ENCODE results near the gene IL36RN. TPM values are rescaled to one million over a fixed set of nuclear protein-coding genes. Genes with fewer than 3 reads are reported as not detected.
"Not testable (repeated sequence)": the region's sequence is repeated elsewhere in the genome, so short reads cannot be mapped to it uniquely, and the experiment has no call there.

The IL36RN gene
- total RNA-seq, 1 donor from 2014 or later, result 0.14 TPM

DNA sequence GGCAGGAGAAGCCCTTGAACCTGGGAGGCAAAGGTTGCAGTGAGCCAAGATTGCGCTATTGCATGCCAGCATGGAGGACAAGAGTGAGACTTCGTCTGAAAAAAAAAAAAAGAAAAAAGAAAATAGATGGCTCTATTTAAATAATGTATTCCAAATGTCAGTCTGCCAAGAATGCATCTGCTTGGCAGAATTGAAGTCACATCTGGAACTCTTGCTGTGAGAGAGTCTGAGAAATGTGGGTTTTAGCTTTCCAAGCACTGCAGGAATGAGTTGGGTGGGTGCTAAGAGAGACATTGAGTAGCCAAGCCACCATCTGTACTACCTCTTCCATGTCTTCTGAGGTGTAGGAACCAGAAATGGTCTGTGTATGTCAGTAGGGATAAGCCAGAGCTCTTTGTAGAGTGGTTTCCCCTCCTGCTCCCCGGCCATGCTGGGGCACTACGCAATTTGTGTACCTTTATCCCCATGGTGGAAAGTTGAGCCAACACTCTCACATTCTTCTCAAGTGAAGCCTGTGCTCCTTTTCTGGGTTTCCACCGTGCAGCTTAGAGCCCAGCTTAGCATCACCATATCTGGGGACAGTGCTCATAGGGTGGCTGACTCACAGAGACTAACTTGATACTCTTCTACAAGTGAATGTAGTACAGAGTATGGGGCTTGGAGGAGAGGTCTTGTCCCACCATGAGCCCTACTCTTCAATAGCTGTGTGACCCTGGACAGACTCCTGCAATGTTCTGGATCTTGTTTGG is 34.0 kb downstream of the IL36RN start:
- no peaks in the 10 kb centered on the region for H3K4me1 ChIP-seq (ENCODE audit: insufficient read depth, low read length)
- no peaks in the 10 kb centered on the region for H4K20me1 ChIP-seq (ENCODE audit: insufficient read depth, low read length)
- H3K9ac ChIP-seq (ENCODE audit: low read length), result no peak overlapping the region
- H3K4me3 ChIP-seq (ENCODE audit: insufficient read depth, low read depth, low read length), result no peak overlapping the region
- Mint-ChIP-seq H3K27me3 (ENCODE audit: low read depth, unreplicated experiment) (peaks cover 7% of the 10 kb centered on the region), H3K27ac (ENCODE audit: unreplicated experiment) (no peak overlapping the region), H3K4me3 (ENCODE audit: unreplicated experiment) (no peak overlapping the region), H3K36me3 (ENCODE audit: low read depth, unreplicated experiment) (no peaks in the 10 kb centered on the region), H3K9me3 (ENCODE audit: unreplicated experiment) (peaks cover 3% of the 10 kb centered on the region), H3K4me1 (ENCODE audit: low read depth, unreplicated experiment) (no peaks in the 10 kb centered on the region)
- FAIRE-seq (no peak), DNase-seq (ENCODE audit: low read depth) (no peak)
- no peak overlapping the region for H3K4me2 ChIP-seq (ENCODE audit: low read length)
- no peak for TF ChIP-seq CTCF (IDR thresholded peaks at IDR 0.05; ENCODE audit: insufficient read depth, low read depth, low read length)
- no peak for TF ChIP-seq EZH2 (IDR thresholded peaks at IDR 0.05; ENCODE audit: insufficient read depth, low read length)
- no peak overlapping the region for H2AFZ ChIP-seq (ENCODE audit: low read depth, low read length)
- H3K36me3 ChIP-seq (ENCODE audit: insufficient read depth, low read length), result no peaks in the 10 kb centered on the region
- H3K27ac ChIP-seq (ENCODE audit: low read depth, low read length), result no peak overlapping the region
- H3K9me3 ChIP-seq (ENCODE audit: insufficient read depth, low read depth, low read length), result peaks cover 2% of the 10 kb centered on the region
- H3K79me2 ChIP-seq (ENCODE audit: insufficient read depth, low read length), result no peaks in the 10 kb centered on the region
- peaks cover 29% of the 10 kb centered on the region for H3K27me3 ChIP-seq (ENCODE audit: insufficient read depth, low read length)

DNA sequence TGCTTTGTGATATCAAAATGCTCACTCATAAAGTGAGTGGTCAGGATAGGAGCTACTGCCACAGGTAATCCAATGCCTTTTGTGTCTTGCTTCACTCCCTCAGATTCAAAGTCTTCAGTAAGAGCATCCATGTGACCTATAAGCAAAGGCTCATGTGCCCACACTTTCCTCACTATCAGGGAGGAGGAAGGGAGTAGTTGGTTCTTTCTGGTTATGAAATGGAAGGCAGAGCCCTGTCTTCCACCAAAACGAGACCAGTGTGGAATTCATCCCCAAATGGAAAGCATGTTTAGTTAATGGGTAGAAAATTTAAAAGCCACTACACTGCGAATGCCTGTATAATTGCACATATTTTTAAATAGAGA is 34.6 kb downstream of the IL36RN start:
- Histone ChIP-seq H3K9me3 (ENCODE audit: insufficient read depth, low read depth, low read length) (peaks cover 2% of the 10 kb centered on the region), H3K79me2 (ENCODE audit: insufficient read depth, low read length) (no peaks in the 10 kb centered on the region), H3K4me3 (ENCODE audit: insufficient read depth, low read depth, low read length) (no peak overlapping the region), H3K27ac (ENCODE audit: low read depth, low read length) (no peak overlapping the region), H3K4me1 (ENCODE audit: insufficient read depth, low read length) (no peaks in the 10 kb centered on the region), H3K9ac (ENCODE audit: low read length) (no peak overlapping the region), H2AFZ (ENCODE audit: low read depth, low read length) (no peak overlapping the region), H3K4me2 (ENCODE audit: low read length) (no peak overlapping the region), H4K20me1 (ENCODE audit: insufficient read depth, low read length) (no peaks in the 10 kb centered on the region), H3K36me3 (ENCODE audit: insufficient read depth, low read length) (no peaks in the 10 kb centered on the region), H3K27me3 (ENCODE audit: insufficient read depth, low read length) (peaks cover 29% of the 10 kb centered on the region)
- Mint-ChIP-seq H3K36me3 (ENCODE audit: low read depth, unreplicated experiment) (no peaks in the 10 kb centered on the region), H3K4me1 (ENCODE audit: low read depth, unreplicated experiment) (no peaks in the 10 kb centered on the region), H3K4me3 (ENCODE audit: unreplicated experiment) (no peak overlapping the region), H3K9me3 (ENCODE audit: unreplicated experiment) (peaks cover 3% of the 10 kb centered on the region), H3K27ac (ENCODE audit: unreplicated experiment) (no peak overlapping the region), H3K27me3 (ENCODE audit: low read depth, unreplicated experiment) (peaks cover 7% of the 10 kb centered on the region)
- TF ChIP-seq CTCF (IDR thresholded peaks at IDR 0.05; ENCODE audit: insufficient read depth, low read depth, low read length) (no peak), EZH2 (IDR thresholded peaks at IDR 0.05; ENCODE audit: insufficient read depth, low read length) (no peak)
- no peak for DNase-seq (ENCODE audit: low read depth)
- no peak for FAIRE-seq

DNA sequence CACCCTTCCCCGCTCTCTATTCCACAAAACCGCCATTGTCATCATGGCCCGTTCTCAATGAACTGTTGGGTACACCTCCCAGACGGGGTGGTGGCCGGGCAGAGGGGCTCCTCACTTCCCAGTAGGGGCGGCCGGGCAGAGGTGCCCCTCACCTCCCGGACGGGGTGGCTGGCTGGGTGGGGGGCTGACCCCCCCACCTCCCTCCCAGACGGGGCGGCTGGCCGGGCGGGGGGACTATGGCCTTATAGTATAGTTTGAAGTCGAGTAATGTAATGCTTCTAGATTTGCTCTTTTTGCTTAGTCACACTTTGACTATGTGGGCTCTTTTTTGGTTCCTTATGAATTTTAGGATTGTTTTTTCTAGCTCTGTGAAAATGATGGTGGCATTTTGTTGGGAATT is 37.3 kb downstream of the IL36RN start:
- H3K27ac Mint-ChIP-seq (ENCODE audit: unreplicated experiment); H3K4me1 ChIP-seq (ENCODE audit: insufficient read depth, low read length); H3K4me2 ChIP-seq (ENCODE audit: low read length); H3K27ac ChIP-seq (ENCODE audit: low read depth, low read length); H2AFZ ChIP-seq (ENCODE audit: low read depth, low read length); H3K36me3 ChIP-seq (ENCODE audit: insufficient read depth, low read length); H3K27me3 Mint-ChIP-seq (ENCODE audit: low read depth, unreplicated experiment); H3K9me3 Mint-ChIP-seq (ENCODE audit: unreplicated experiment); DNase-seq (ENCODE audit: low read depth); H3K36me3 Mint-ChIP-seq (ENCODE audit: low read depth, unreplicated experiment); H3K9me3 ChIP-seq (ENCODE audit: insufficient read depth, low read depth, low read length); H4K20me1 ChIP-seq (ENCODE audit: insufficient read depth, low read length); FAIRE-seq; H3K9ac ChIP-seq (ENCODE audit: low read length); H3K4me1 Mint-ChIP-seq (ENCODE audit: low read depth, unreplicated experiment); H3K4me3 ChIP-seq (ENCODE audit: insufficient read depth, low read depth, low read length); H3K4me3 Mint-ChIP-seq (ENCODE audit: unreplicated experiment); H3K79me2 ChIP-seq (ENCODE audit: insufficient read depth, low read length): not testable (repeated sequence)
- peaks cover 14% of the 10 kb centered on the region for H3K27me3 ChIP-seq (ENCODE audit: insufficient read depth, low read length)

- not testable (repeated sequence) for H3K4me1 ChIP-seq (ENCODE audit: insufficient read depth, low read length); FAIRE-seq; H3K27ac Mint-ChIP-seq (ENCODE audit: unreplicated experiment); H3K36me3 ChIP-seq (ENCODE audit: insufficient read depth, low read length); H3K4me2 ChIP-seq (ENCODE audit: low read length); H3K4me3 ChIP-seq (ENCODE audit: insufficient read depth, low read depth, low read length); H3K9me3 ChIP-seq (ENCODE audit: insufficient read depth, low read depth, low read length); DNase-seq (ENCODE audit: low read depth); H3K27me3 Mint-ChIP-seq (ENCODE audit: low read depth, unreplicated experiment); H3K79me2 ChIP-seq (ENCODE audit: insufficient read depth, low read length); H2AFZ ChIP-seq (ENCODE audit: low read depth, low read length); H3K4me1 Mint-ChIP-seq (ENCODE audit: low read depth, unreplicated experiment); H3K9ac ChIP-seq (ENCODE audit: low read length); H3K27me3 ChIP-seq (ENCODE audit: insufficient read depth, low read length); H3K27ac ChIP-seq (ENCODE audit: low read depth, low read length); H3K9me3 Mint-ChIP-seq (ENCODE audit: unreplicated experiment); H4K20me1 ChIP-seq (ENCODE audit: insufficient read depth, low read length); H3K36me3 Mint-ChIP-seq (ENCODE audit: low read depth, unreplicated experiment); H3K4me3 Mint-ChIP-seq (ENCODE audit: unreplicated experiment)
These were observed 38.0 kb downstream of the IL36RN start for GRCh38 chr2:113096842-113097618.
